ENCODE measurements around the gene TOR1AIP2. TPM values are rescaled to one million over a fixed set of nuclear protein-coding genes. Genes with fewer than 3 reads are reported as not detected.
A peak's percentile ranks its signal among the peaks of the same experiment; 100 is the strongest.
"Not testable (repeated sequence)": the region's sequence is repeated elsewhere in the genome, so short reads cannot be mapped to it uniquely, and the experiment has no call there.

The TOR1AIP2 gene
- total RNA-seq, 1 donor from 2014 or later = 73.9 TPM

- DNase-seq (ENCODE audit: low read depth) = no peak
Measured at GRCh38 chr1:179808503-179808902, 69.1 kb downstream of the TOR1AIP2 start.

GRCh38 chr1:179807691-179808485, 69.7 kb downstream of the TOR1AIP2 start:
- DNase-seq (ENCODE audit: low read depth) = peak; percentile 41

GRCh38 chr1:179807291-179807690, 70.3 kb downstream of the TOR1AIP2 start:
- DNase-seq (ENCODE audit: low read depth) = no peak

- no peak for DNase-seq (ENCODE audit: low read depth)
Measured at GRCh38 chr1:179806333-179806732, 71.3 kb downstream of the TOR1AIP2 start.

- no peak for DNase-seq (ENCODE audit: low read depth)
Measured at GRCh38 chr1:179805291-179806195, 72.1 kb downstream of the TOR1AIP2 start.

GRCh38 chr1:179804417-179804816, 73.2 kb downstream of the TOR1AIP2 start:
- DNase-seq (ENCODE audit: low read depth) = not testable (repeated sequence)

- DNase-seq (ENCODE audit: low read depth) = no peak
Measured at GRCh38 chr1:179803918-179804317, 73.7 kb downstream of the TOR1AIP2 start.

- no peak for DNase-seq (ENCODE audit: low read depth)
Measured at GRCh38 chr1:179803104-179803503, 74.5 kb downstream of the TOR1AIP2 start.

- DNase-seq (ENCODE audit: low read depth) = no peak
Measured at GRCh38 chr1:179800481-179800880, 77.1 kb downstream of the TOR1AIP2 start.

- no peak for DNase-seq (ENCODE audit: low read depth)
Measured at GRCh38 chr1:179798864-179799516, 78.6 kb downstream of the TOR1AIP2 start.

- DNase-seq (ENCODE audit: low read depth) = no peak
Measured at GRCh38 chr1:179798213-179798863, 79.3 kb downstream of the TOR1AIP2 start.

GRCh38 chr1:179794669-179795068, 82.9 kb downstream of the TOR1AIP2 start:
- peak; percentile 91 for DNase-seq (ENCODE audit: low read depth)

GRCh38 chr1:179794146-179794545, 83.5 kb downstream of the TOR1AIP2 start:
- peak; percentile 61 for DNase-seq (ENCODE audit: low read depth)

- no peak for DNase-seq (ENCODE audit: low read depth)
Measured at GRCh38 chr1:179793281-179793680, 84.3 kb downstream of the TOR1AIP2 start.

Other genes with a start within 250 kb of the TOR1AIP2 start
- not detected in 2 replicates for gene FAM163A, start 134.5 kb downstream of the TOR1AIP2 start, total RNA-seq
- gene TOR1AIP1, start 4.5 kb upstream of the TOR1AIP2 start, total RNA-seq = 42.5 and 56.9 TPM in 2 replicates
- 40.3 and 58.0 TPM in 2 replicates for gene CEP350, start 77.0 kb upstream of the TOR1AIP2 start, total RNA-seq

Measured in myocyte (in vitro differentiated cells).